Endothelial cell of umbilical vein (primary cell): ENCODE measurements around the gene TECPR2.

Experiments used
- EZH2 ChIP-seq: IDR thresholded peaks from 2 replicates; pipeline ENCODE4 v1.6.1; 2012; ENCODE audit warnings: borderline replicate concordance, low read depth, mild to moderate bottlenecking, moderate library complexity, low read length, inconsistent platforms; ENCODE audit not compliant: severe bottlenecking
- FOS ChIP-seq: IDR thresholded peaks from 2 replicates; pipeline ENCODE4 v1.6.1; 2011; ENCODE audit warnings: mild to moderate bottlenecking, low read length, moderate library complexity, borderline replicate concordance; ENCODE audit not compliant: insufficient read depth
- GATA2 ChIP-seq: IDR thresholded peaks from 2 replicates; pipeline ENCODE4 v1.7.0; 2011; ENCODE audit warnings: low read depth, mild to moderate bottlenecking, moderate library complexity, mixed read lengths, low read length; ENCODE audit not compliant: insufficient read length, insufficient read depth
- JUN ChIP-seq: IDR thresholded peaks from 2 replicates; pipeline ENCODE4 v1.6.1; 2011; ENCODE audit warnings: borderline replicate concordance, low read depth; ENCODE audit not compliant: insufficient read length, insufficient read depth
- POLR2A ChIP-seq: IDR thresholded peaks from 2 replicates; pipeline ENCODE4 v1.6.1; 2012; ENCODE audit warnings: low read depth, mild to moderate bottlenecking, control low read depth, low read length
- POLR2AphosphoS5 ChIP-seq: IDR thresholded peaks from 2 replicates; pipeline ENCODE4 v1.6.1; 2012; ENCODE audit warnings: low read depth, mild to moderate bottlenecking, control low read depth, low read length, moderate library complexity; ENCODE audit not compliant: insufficient read depth
- TF ChIP-seq, protein P1 (sequence below), 2 donors: IDR thresholded peaks; 1 replicate in 1 of 2; 2 replicates in 1 of 2; pipeline ENCODE4 v1.5.1; 2011; ENCODE audit warnings: low read length in 2 of 2, mild to moderate bottlenecking in 2 of 2, moderate library complexity in 2 of 2, control low read depth in 1 of 2, inconsistent platforms in 1 of 2, low read depth in 1 of 2; ENCODE audit not compliant: insufficient read depth in 1 of 2; ENCODE audit errors: extremely low read depth in 1 of 2
- TF ChIP-seq, protein P2 (sequence below): IDR thresholded peaks from 2 replicates; pipeline ENCODE4 v1.6.1; 2011; ENCODE audit not compliant: insufficient read depth, insufficient read length

DNA sequence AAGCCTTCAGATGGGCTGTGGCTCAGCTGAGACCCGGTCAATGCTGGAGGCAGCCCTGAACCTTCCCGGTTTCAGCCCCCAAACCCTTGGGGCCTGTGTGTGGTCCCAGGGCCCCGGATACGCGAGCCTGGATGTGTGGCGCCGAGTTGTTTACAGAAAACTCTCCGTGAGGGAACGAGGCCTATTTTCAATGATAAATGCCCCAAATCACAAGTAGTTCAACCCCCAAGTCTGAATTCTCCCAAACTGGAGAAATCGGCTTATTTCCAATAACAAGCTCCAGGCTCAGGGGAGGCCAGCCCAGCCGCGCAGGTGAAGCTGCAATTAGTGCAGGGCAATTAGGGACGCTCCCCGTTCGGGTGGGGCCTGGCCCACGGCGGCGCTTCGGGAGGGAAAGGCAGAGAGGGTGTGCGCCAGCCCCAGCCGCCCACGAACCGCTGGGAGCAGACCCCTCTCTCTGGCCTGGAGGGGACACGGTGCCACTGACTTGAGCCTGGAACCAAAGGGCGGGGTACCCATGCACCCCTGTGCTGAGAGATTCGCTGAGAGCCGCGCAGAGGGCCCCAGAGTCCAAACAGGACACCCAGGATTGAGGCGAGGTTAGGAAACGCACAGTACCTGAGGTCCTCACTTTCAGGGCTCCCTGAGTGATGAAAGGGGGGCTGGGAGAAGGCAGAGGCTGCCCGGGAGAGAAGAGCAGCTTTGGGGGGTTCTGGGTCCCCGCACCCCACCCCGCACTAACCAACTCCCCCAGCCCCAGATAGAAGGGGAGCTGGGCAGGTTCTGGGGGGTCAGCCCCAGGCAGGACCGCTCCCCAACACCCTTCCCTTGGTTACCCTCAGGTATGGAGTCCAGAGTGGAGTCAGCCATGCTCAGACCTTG, 161.1 kb downstream of the TECPR2 start:
- TF ChIP-seq, protein P1, sequence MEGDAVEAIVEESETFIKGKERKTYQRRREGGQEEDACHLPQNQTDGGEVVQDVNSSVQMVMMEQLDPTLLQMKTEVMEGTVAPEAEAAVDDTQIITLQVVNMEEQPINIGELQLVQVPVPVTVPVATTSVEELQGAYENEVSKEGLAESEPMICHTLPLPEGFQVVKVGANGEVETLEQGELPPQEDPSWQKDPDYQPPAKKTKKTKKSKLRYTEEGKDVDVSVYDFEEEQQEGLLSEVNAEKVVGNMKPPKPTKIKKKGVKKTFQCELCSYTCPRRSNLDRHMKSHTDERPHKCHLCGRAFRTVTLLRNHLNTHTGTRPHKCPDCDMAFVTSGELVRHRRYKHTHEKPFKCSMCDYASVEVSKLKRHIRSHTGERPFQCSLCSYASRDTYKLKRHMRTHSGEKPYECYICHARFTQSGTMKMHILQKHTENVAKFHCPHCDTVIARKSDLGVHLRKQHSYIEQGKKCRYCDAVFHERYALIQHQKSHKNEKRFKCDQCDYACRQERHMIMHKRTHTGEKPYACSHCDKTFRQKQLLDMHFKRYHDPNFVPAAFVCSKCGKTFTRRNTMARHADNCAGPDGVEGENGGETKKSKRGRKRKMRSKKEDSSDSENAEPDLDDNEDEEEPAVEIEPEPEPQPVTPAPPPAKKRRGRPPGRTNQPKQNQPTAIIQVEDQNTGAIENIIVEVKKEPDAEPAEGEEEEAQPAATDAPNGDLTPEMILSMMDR (IDR thresholded peaks at IDR 0.05; ENCODE audit: extremely low read depth in 1 of 2, insufficient read depth in 1 of 2, low read depth in 1 of 2, low read length in 2 of 2): no peak
- TF ChIP-seq EZH2 (no peak), GATA2 (no peak), JUN (no peak), POLR2A (no peak), POLR2AphosphoS5 (no peak), FOS (no peak)
- TF ChIP-seq, protein P2, sequence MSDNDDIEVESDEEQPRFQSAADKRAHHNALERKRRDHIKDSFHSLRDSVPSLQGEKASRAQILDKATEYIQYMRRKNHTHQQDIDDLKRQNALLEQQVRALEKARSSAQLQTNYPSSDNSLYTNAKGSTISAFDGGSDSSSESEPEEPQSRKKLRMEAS: no peak
